Activated naive CD4-positive, alpha-beta T cell (primary cell): ENCODE data around the gene BIK.

ENCODE experiments used
- DNase-seq, 4 experiments: peaks; one replicate each; lab custom pipeline; 2025; lab: John Stamatoyannopoulos, UW

Gene BIK

DNA sequence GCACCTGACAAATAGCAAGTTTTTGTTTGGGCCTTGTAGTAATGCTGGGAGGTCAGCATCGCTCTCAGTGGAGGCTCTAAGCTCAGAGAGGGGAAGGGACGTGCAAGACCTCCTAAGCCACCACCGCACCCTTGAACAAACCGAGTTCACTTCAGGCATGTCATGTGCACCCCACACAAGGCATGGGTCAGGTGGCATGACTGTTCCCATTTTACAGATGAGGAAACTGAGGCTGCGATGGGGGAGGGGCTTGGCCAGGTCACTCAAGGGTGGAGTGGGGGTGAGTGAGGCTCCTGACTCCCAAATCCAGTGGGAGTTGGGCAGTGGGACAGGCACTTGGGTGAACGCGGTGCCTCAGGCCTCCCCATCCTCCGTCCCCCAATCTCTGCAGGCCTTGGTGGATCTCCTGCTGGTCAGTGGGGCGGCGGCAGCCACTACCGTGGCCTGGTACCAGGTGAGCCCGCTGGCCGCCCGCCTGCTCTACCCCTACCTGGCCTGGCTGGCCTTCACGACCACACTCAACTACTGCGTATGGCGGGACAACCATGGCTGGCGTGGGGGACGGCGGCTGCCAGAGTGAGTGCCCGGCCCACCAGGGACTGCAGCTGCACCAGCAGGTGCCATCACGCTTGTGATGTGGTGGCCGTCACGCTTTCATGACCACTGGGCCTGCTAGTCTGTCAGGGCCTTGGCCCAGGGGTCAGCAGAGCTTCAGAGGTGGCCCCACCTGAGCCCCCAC is 52.0 kb downstream of the BIK start:
- DNase-seq: no peak

DNA sequence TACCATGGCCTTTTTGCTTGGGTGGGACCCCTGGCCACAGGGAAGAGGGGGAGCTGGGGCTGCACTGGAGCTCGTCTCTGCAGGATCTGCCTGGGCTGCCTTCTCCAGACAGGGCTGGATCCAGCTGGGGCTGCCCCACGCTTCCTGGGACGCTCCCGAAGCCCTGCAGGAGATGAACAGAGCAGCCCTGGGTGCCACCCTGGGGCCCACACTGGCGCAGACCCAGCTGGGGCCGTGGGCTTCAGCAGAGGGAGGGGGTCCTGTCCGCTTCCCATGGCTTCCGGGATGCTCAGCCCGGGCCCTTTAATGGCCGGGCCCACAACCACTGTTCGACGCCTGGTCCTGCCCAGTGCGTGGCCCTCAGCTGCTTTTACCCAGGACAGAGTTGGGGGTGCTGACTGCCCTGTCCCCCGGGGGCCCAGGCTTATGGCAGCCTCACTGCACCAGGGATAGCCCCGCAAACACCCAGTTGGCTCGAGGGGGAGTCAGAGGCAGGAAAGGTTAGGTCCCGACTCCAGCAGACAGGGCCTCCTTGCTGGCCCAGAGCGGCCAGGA is 52.8 kb downstream of the BIK start:
- no peak for DNase-seq

DNA sequence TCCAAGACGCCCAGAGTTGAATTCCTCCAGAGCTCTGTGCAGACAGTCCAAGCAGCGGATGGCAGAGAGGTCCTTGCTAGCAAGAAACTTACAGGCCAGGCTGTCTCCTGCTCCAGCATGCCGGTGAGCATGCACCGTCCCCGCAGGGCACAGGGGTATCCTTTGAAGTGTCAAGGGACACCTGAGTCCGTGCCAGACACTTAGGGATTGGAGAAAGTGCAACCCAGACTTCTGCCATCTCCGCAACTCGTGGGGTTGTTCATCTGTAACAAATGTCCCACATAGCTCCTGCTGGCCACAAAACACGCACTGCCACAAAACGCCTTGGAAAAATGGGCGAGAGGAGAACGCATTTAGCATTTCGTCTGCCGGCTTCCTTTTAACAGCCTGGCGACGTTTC is 54.1 kb downstream of the BIK start:
- DNase-seq: no peak

DNA sequence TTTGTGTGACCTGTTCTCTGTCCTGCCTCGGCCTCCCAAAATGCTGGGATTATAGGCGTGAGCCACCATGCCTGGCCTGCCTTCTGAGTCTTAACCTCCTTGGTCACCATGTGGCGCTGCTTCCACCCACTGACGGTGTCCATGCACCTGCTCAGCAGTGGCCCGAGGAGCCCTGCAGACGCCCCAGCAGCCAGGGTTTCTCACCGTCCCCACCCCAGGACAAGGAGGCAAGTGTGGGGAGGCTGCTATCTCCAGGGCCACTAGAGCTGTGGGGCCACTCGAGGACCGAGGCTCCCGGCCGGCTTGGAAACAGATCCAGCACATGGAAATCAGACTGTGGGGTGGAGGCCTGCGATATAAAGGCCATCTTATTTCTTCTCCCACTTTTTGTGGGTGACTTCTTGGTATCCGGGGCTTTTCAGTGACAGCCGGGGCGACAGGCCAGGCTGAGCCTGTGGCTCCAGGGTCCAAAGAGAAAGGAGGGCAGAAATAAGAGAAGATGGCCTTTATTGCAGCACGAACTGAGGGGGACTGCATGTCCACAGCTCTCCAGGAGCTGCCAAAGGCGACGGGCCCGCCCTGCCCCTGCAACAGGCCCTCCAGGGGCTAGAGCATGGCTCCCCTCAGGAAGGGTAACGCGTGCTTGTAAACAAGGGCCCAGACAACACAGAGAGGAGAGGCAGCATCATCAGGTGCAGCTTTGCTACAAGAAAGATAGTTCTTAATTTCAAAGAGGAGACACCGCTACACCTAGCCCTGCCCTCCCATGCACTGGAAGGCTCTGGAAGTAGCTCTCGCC is 55.8 kb downstream of the BIK start:
- no peak for DNase-seq

DNA sequence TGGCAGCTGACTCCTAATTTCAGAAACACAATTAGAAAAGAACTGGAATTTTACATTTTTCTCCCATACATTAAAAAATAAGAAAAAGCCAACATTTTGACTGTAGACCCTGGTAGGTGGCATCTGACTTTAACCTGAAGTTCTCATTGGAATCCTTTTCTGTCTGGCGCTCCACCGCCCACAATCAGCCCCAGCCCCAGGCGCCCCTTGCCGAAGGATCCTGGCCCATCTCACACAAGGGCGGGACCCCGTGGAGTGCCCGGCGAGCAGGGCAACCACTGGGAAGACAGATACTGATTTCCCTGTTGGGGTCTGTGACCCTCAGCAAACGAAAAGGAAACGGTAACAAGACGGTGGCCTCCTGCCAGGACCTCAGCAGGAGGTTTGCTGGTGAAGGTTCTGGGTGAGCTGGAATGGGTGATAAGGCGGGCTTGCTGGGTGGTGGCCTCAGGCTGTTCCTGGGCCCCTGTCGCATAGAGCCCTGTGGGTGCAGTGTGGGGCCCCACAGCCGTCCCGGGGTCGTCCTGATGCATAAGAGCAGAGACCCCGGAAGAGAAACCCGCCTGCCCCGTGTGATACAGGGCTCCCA is 56.5 kb downstream of the BIK start:
- DNase-seq: no peak

DNA sequence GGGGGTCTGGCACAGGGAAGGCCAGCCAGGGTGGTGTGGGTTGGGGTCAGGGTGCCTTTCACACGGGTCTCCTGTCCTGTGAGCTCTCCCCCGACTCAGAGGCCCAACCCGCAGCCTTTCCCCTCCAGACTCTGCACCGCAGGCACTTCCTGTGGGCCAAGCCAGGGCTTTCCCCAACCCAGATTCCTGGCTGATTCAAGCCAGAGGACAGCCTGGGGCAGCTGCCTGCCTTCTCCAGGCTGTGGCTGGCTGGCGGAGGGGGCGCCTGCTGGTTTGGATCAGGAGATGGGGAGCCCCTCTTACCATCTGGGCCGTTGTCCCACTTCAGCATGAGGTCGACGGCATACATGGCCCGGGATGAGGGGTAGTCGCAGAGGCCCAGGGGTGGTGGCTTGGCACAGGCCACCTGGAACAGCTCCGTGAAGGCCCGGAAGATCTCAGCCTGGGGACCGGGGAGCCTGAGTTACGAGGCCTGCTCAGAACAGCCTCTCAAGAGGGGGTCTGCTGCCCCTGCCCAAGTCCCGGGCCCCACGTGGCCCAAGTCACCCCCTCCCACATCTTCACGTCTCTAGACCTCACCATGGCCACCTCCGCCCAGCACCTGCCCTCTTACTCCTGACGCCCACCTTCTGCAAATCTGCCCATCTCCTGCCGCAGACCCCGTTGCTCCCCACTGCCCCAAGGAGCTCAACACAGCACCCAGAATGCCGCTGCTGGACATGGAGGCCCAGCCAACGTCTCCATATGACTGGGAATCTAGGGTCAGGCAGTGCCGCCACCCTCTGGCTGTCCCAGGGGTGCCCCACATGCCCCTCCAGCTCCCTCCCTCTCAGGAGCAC is 58.1 kb downstream of the BIK start:
- DNase-seq: no peak

DNA sequence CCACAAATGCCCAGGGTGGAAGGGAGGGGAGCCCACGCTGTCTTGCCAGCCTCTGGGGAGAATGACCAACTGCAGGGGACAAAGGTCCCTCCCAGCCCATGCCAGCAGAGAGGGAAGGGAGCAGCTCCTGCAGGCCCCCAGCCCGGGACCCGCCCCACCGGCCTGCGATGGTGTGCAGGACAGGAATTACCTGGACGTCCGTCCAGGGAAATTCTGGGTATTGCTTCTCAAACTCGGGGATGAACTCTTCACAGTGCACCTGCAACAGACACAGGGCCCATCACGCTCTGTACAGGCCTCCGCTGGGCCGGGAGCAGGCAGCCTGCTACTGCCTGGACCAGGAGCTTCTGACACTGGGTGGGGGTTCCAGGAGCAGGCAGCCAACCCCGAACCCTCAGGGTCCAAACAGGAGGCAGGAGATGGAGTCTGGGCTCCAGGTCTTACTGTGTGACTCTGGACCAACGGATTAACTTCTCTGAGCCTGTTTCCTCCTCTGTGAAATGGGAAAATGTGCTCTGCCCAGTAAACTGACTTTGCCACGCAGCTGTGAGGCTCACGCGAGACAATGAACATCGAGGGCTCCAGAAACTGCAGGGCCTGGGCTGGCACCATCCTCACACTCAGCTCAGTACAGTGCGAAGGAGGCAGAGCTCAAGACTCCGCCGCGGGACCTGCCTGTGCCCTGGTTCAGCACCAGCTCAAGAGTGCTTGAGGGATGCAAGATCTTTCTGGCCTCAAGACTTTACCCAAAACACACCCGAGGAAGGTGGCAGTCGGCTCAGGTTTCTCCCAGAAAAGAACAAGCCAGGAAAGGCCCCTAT is 59.0 kb downstream of the BIK start:
- DNase-seq: no peak

DNA sequence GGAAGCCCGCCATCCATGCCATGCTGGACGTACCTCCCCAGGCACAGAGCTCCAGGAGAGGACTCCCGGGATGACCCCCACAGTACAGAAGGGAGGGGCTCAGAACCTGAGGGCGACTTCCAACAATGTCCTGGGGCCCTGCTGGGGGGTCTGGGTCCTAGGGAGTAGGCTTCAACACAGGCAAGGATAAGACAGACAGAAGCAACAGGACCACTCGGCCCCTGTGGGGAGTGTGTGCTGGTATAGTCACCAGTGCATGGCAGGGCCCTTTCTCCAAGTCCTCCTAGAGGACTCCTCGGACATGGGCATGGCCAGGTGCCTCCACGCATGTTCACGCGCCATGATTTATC is 59.6 kb downstream of the BIK start:
- DNase-seq: no peak

DNA sequence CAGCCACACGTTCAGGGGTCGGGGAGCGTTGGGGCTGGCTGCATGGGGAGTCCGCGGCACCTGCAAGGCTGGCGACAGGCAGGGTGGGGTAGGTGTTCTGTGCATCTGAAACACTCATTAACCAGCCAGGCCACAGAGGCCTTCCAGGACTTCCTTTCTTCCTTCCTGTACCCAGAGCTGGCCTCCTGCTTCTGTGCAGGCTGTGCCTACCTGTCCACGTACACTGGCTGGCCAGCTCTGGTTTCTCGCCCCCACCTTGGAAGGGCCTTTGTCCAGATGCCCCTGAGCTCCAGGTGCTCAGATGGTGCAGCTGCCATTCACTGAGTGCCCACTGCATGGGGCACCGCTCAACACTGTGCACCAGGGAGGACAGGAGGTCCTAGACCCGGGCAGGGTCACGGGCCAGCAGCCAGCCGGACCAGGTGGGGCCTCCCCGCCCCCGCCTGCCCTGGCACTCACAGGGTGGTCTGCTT is 60.5 kb downstream of the BIK start:
- no peak for DNase-seq

DNA sequence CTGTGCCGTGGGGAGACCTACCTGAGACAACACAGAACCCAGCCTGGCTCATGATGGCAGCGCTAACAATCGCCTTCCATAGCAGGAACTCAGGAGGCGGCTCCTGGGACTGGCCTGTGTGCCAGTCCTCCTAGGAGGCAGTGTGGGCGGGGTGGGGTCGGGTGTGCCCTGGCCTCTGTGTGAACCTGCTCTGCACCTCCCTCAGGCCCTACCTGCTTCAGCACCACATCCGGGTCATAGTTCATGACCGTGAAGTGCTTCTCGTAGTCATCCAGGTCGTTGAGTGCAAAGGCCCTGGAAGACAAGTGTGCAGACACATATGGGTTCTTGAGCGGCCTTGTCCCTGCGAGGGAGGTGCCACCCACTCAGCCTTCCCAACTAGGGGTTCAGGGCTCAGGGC is 61.1 kb downstream of the BIK start:
- no peak for DNase-seq

DNA sequence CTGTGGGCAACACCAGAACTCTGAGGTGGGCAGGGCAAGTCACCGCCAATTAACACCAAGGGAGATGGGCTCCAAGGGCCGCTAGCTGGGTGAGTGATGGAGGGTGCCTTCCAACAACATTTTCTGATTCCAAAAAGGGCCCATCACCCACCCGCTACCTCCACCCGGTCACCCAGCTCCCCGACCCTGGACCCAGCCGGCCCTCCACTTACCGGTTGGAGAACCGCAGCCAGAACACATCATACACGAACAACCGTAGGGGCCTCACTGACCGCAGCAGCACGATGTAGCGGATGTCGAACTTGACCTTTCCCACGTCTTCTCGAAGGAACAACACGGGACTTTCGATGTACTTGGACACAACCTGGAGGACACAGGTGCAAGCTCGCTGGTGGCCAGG is 61.6 kb downstream of the BIK start:
- no peak for DNase-seq

DNA sequence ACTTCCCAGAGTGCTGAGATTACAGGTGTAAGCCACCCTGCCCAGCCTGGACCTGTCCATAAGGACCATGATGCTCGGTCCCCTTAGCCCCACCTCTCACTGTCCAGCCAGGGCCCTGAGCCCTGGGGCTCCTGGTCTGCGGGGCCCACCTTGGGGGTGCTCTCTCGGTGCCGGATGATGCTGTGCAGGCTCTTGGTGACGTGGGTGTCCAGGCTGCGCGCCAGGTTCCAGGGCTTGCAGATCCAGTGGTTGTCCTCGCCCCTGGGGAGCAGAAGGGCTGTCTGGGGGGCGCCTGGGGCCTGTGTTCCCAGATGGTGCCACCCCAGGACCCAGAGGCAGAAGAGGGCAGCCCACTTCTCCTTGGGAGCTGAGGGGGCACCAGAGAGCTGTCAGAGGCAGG is 63.0 kb downstream of the BIK start:
- DNase-seq: no peak

DNA sequence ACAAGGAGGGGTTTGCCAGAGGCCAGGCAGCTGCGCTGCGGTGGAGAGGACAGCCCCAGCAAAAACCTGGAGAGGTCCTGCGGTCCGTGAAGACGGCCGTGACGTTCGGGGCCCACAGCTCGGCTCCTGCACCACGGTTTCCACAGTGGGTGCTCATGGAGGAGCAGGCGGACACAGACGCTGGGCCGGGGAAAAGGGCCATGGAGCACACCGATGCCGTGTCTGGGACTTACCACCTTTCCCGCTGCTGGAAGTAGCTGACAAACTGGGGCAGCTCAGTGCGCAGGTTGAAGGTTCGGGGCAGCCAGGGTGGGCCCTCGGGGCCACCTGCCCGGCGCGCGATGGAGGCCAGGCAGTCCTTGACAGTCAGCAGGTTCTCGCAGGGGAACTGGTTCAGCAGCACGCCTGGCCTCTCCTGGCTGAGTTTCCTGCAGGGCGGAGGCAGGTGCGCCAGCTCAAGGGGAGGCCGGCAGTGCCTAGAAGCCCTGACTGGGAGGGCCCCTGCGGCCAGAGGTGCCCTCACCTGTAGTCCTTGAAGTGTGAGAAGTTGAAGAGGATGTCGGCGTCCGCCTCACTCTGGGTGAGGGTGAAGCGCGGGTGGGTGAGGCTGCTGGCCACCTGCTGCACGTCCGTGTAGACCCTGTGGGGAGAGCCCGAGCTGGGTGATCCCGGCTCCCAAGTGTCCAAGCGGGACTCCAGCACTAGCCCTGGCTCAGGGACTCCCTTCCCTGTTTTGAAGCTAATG is 63.6 kb downstream of the BIK start:
- no peak for DNase-seq

DNA sequence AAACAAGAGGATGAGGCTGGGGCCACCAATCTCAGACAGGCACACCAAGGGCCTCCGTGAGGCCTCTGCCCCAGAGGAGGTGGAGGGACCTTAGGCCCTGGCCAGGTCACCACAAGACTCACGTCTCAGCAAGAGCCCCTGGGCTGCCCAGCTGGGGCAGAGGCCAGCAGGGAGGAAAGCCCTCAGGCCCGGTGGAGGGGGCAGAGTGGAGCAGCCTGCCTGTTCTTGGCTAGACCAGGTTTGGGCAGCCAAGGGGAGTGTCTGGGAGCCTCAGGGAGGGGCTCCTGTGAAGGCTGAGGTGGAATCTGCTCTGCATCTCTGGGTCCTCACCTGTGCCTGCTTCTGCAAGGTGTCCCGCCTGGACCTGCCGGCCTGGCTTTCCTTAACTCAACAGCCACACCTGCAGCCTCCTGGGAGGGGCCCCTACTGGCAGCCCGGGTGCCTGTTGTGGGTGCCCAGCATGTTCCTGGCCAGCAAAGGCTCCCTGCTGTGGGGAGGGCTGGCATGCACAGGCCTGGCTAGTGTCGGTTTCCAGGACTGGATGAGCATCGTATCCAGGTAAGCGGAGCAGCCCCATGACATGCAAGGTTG is 64.5 kb downstream of the BIK start:
- no peak for DNase-seq

DNA sequence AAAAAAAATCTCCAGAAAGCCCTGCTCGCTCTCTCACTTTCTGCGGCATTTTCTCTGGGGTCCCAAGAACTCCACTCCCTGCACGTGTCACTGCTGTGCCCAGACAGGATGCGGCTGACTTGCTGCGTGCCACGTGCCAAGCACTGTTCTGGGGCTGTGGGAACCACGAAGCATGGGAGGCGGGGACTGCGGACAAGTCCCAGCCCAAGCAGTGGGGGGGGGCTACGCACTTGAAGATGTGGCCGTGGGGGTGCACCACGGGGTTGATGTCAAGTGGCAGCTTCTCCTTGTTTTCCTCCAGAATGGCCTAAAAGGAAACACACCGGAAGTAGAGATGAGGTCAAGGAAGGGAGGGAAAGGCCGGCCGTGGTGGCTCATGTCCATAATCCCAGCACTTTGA is 65.5 kb downstream of the BIK start:
- no peak for DNase-seq

DNA sequence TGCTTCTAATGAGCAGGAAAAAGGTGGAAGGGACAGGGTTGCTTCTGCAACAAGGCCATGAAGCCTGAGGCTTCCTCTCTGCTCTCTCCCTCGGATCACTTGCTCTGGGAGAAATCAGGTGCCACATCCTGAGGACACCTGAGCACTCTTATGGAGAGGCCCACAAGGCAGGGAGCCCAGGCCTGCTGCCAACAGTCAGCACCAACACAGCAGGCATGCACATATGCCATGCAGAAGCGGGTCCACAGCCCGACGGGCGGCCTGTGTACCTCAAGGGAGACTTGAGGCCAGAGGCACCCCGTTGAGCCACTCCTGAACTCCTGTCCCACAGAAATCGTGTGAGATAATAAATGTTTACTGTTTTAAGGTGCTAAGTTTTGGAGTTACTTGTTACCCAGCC is 66.9 kb downstream of the BIK start:
- DNase-seq: no peak
